A673 (cell line): Measurements from ENCODE around the gene ARHGEF33.

Source experiments
- CTCF ChIP-seq: fragments of 300-800, 200-600 bp; sonication (generic); conservative IDR thresholded peaks from 2 replicates; pipeline ENCODE4 v1.5.1; 2017; ENCODE audit warnings: low read depth, mild to moderate bottlenecking, antibody characterized with exemption, low read length, moderate library complexity, mixed read lengths
- EZH2 ChIP-seq: fragments of 200-600 bp; sonication (generic); IDR thresholded peaks from 2 replicates; pipeline ENCODE4 v1.6.1; 2017; ENCODE audit warnings: borderline replicate concordance, low read depth, mild to moderate bottlenecking, mixed read lengths, antibody characterized with exemption, low read length; ENCODE audit not compliant: poor library complexity, severe bottlenecking

- TF ChIP-seq CTCF (no peak), EZH2 (no peak)
Measured at GRCh38 chr2:38959466-38959865, 69.8 kb downstream of the ARHGEF33 start.
